ENCODE results near the gene NIF3L1.

DNA sequence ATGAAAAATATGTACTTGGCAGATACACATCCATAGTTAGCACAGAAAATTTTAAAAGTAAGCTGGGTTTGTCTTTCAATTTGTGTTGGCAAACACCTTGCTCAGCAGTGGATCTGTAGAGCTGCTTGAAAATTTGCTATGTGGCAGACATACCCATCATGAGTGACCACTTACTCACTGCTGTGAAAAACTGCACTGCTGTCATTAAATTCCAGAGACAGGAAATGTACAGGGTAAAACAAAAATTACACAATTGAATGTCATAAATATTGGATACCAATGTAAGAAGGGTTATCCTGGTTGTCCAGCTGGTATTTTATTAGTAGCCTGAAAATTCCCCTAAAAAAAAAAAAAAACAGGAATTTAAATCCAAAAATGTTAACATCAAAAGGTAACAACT is 24.5 kb downstream of the NIF3L1 start:
- TF ChIP-seq CTCF (IDR thresholded peaks at IDR 0.05; ENCODE audit: low read length) (no peak), EZH2 (IDR thresholded peaks at IDR 0.05; ENCODE audit: borderline replicate concordance, low read length) (no peak)
